ENCODE data around the gene LEP. TPM values are rescaled to one million over a fixed set of nuclear protein-coding genes. Genes with fewer than 3 reads are reported as not detected.

The LEP gene
- total RNA-seq, 1 donor from 2014 or later = not detected

GRCh38 chr7:128200376-128200775 lies 40.7 kb upstream of the LEP start:
- DNase-seq (no peak), ATAC-seq (no peak)
- Histone ChIP-seq H3K27ac (no peak overlapping the region), H3K4me1 (peaks cover 10% of the 10 kb centered on the region), H3K9me3 (peaks cover 8% of the 10 kb centered on the region), H3K36me3 (no peaks in the 10 kb centered on the region), H3K27me3 (ENCODE audit: low read depth) (peaks cover 39% of the 10 kb centered on the region), H3K4me3 (no peak overlapping the region)
- no peak for TF ChIP-seq CTCF (IDR thresholded peaks at IDR 0.05)
- intact Hi-C loops (cut with DNase I) = no loop called here

GRCh38 chr7:128201067-128201689 lies 39.9 kb upstream of the LEP start:
- H3K27me3 ChIP-seq (ENCODE audit: low read depth) = peaks cover 39% of the 10 kb centered on the region
- intact Hi-C loops (cut with DNase I) = no loop called here
- H3K4me1 ChIP-seq = peaks cover 10% of the 10 kb centered on the region
- no peak for DNase-seq
- H3K9me3 ChIP-seq = no peaks in the 10 kb centered on the region
- H3K36me3 ChIP-seq = no peaks in the 10 kb centered on the region
- no peak for TF ChIP-seq CTCF (IDR thresholded peaks at IDR 0.05)
- no peak overlapping the region for H3K27ac ChIP-seq
- H3K4me3 ChIP-seq = no peak overlapping the region
- ATAC-seq = peak in 1 of 2 donors; percentile 31

- no peak for TF ChIP-seq CTCF (IDR thresholded peaks at IDR 0.05)
- Histone ChIP-seq H3K9me3 (no peaks in the 10 kb centered on the region), H3K27ac (no peak overlapping the region), H3K4me3 (no peak overlapping the region), H3K27me3 (ENCODE audit: low read depth) (peaks cover 37% of the 10 kb centered on the region), H3K4me1 (peaks cover 10% of the 10 kb centered on the region), H3K36me3 (no peaks in the 10 kb centered on the region)
- intact Hi-C loops (cut with DNase I) = no loop called here
- DNase-seq (no peak), ATAC-seq (no peak)
These were observed 39.4 kb upstream of the LEP start for GRCh38 chr7:128201690-128202085.

GRCh38 chr7:128202287-128202957 lies 38.7 kb upstream of the LEP start:
- Histone ChIP-seq H3K9me3 (no peaks in the 10 kb centered on the region), H3K4me1 (peaks cover 10% of the 10 kb centered on the region), H3K27ac (no peak overlapping the region), H3K36me3 (no peaks in the 10 kb centered on the region), H3K4me3 (no peak overlapping the region), H3K27me3 (ENCODE audit: low read depth) (peaks cover 34% of the 10 kb centered on the region)
- no peak for TF ChIP-seq CTCF (IDR thresholded peaks at IDR 0.05)
- no peak for ATAC-seq
- intact Hi-C loops (cut with DNase I) = no loop called here
- no peak for DNase-seq

GRCh38 chr7:128203047-128203491 lies 38.0 kb upstream of the LEP start:
- TF ChIP-seq CTCF (IDR thresholded peaks at IDR 0.05) = no peak
- Histone ChIP-seq H3K9me3 (no peaks in the 10 kb centered on the region), H3K27me3 (ENCODE audit: low read depth) (peaks cover 34% of the 10 kb centered on the region), H3K36me3 (no peaks in the 10 kb centered on the region), H3K4me3 (no peak overlapping the region), H3K4me1 (peaks cover 10% of the 10 kb centered on the region), H3K27ac (no peak overlapping the region)
- no peak for ATAC-seq
- no peak for DNase-seq
- intact Hi-C loops (cut with DNase I) = no loop called here

Measured in lower lobe of right lung (tissue), 2 donors.